NCI-H2196 (cell line): Measurements from ENCODE around the gene TPSD1.
"Not testable (repeated sequence)": the region's sequence is repeated elsewhere in the genome, so short reads cannot be mapped to it uniquely, and the experiment has no call there.

Source experiments
- DNase-seq: peaks from one replicate; lab custom pipeline; 2025; ENCODE audit not compliant: unreplicated experiment; lab: John Stamatoyannopoulos, UW

TPSD1 gene

GRCh38 chr16:1255276-1256122, at the start of gene TPSD1:
TSS of gene TPSD1 (plus strand) at chr16:1256069. CDS start at chr16:1256281, 212 bp downstream.
- not testable (repeated sequence) for DNase-seq

GRCh38 chr16:1206326-1206725, 49.5 kb upstream of the TPSD1 start:
- no peak for DNase-seq

GRCh38 chr16:1206786-1207185, 49.1 kb upstream of the TPSD1 start:
- no peak for DNase-seq

- no peak for DNase-seq
These were observed 47.5 kb upstream of the TPSD1 start for GRCh38 chr16:1208239-1208830.

- no peak for DNase-seq
These were observed 46.8 kb upstream of the TPSD1 start for GRCh38 chr16:1209081-1209480.

- DNase-seq: no peak
These were observed 45.4 kb upstream of the TPSD1 start for GRCh38 chr16:1210461-1210860.

- DNase-seq: no peak
These were observed 44.2 kb upstream of the TPSD1 start for GRCh38 chr16:1211451-1212268.

- no peak for DNase-seq
These were observed 43.2 kb upstream of the TPSD1 start for GRCh38 chr16:1212616-1213194.

GRCh38 chr16:1213231-1213630, 42.6 kb upstream of the TPSD1 start:
- DNase-seq: no peak

GRCh38 chr16:1213796-1214372, 42.0 kb upstream of the TPSD1 start:
- DNase-seq: no peak

- DNase-seq: no peak
These were observed 41.1 kb upstream of the TPSD1 start for GRCh38 chr16:1214719-1215118.

GRCh38 chr16:1215574-1216295, 40.1 kb upstream of the TPSD1 start:
- DNase-seq: no peak

- DNase-seq: no peak
These were observed 39.6 kb upstream of the TPSD1 start for GRCh38 chr16:1216296-1216619.

- no peak for DNase-seq
These were observed 39.0 kb upstream of the TPSD1 start for GRCh38 chr16:1216681-1217400.

GRCh38 chr16:1217526-1217925, 38.3 kb upstream of the TPSD1 start:
- no peak for DNase-seq

GRCh38 chr16:1218061-1218929, 37.6 kb upstream of the TPSD1 start:
- DNase-seq: no peak

- DNase-seq: no peak
These were observed 36.8 kb upstream of the TPSD1 start for GRCh38 chr16:1218930-1219611.

GRCh38 chr16:1220098-1220728, 35.7 kb upstream of the TPSD1 start:
- DNase-seq: no peak
